Neural cell (in vitro differentiated cells): ENCODE measurements around the gene PTPRA. TPM values are rescaled to one million over a fixed set of nuclear protein-coding genes. Genes with fewer than 3 reads are reported as not detected.

ENCODE experiments used
- H2AFZ ChIP-seq: fragments of 200-600, 300-800 bp; sonication (generic), shearing (Covaris generic); 2 replicates; pipeline ENCODE4 v1.6.0; 2014; ENCODE audit warnings: low read depth, mild to moderate bottlenecking, antibody characterized with exemption, low read length, moderate library complexity
- H3F3A ChIP-seq: fragments of 200-600 bp; shearing (Covaris generic); 2 replicates; pipeline ENCODE4 v1.6.1; 2016; ENCODE audit warnings: mild to moderate bottlenecking, moderate library complexity, mixed read lengths, antibody characterized with exemption, low read length; ENCODE audit not compliant: insufficient read depth, poor library complexity, severe bottlenecking
- H3K27ac ChIP-seq: fragments of 200-600, 300-800 bp; sonication (generic), shearing (Covaris generic); 2 replicates; pipeline ENCODE4 v1.5.1; 2014; ENCODE audit warnings: mild to moderate bottlenecking, low read length, moderate library complexity
- H3K27me3 ChIP-seq: fragments of 300-800, 200-600 bp; sonication (generic), shearing (Covaris generic); 2 replicates; pipeline ENCODE4 v1.6.0; 2014; ENCODE audit warnings: mild to moderate bottlenecking, low read depth, low read length, moderate library complexity; ENCODE audit not compliant: insufficient read depth
- H3K36me3 ChIP-seq: fragments of 300-800, 200-600 bp; sonication (generic), shearing (Covaris generic); 2 replicates; pipeline ENCODE4 v1.5.1; 2014; ENCODE audit warnings: mild to moderate bottlenecking, antibody characterized with exemption, low read length, moderate library complexity; ENCODE audit not compliant: insufficient read depth
- H3K4me2 ChIP-seq: fragments of 300-800, 200-600 bp; sonication (generic), shearing (Covaris generic); 2 replicates; pipeline ENCODE4 v1.6.0; 2014; ENCODE audit warnings: mild to moderate bottlenecking, low read length
- H3K4me3 ChIP-seq: fragments of 300-800, 200-600 bp; sonication (generic), shearing (Covaris generic); 2 replicates; pipeline ENCODE4 v1.5.1; 2014; ENCODE audit warnings: mild to moderate bottlenecking, low read length, moderate library complexity
- H3K79me2 ChIP-seq: fragments of 200-600 bp; shearing (Covaris generic); replicated peaks from 2 replicates; pipeline ENCODE4 v1.6.0; 2014; ENCODE audit warnings: mild to moderate bottlenecking, low read length, moderate library complexity; ENCODE audit not compliant: insufficient read depth
- H3K9ac ChIP-seq: fragments of 300-800, 200-600 bp; sonication (generic), shearing (Covaris generic); 2 replicates; pipeline ENCODE4 v1.6.1; 2016; ENCODE audit warnings: mild to moderate bottlenecking, low read length, mixed read lengths
- H3K9me2 ChIP-seq: fragments of 200-600 bp; shearing (Covaris generic); 2 replicates; pipeline ENCODE4 v1.6.1; 2016; ENCODE audit warnings: mild to moderate bottlenecking, low read length, mixed read lengths; ENCODE audit not compliant: insufficient read depth
- H3K9me3 ChIP-seq: fragments of 200-600, 300-800 bp; sonication (generic), shearing (Covaris generic); 2 replicates; pipeline ENCODE4 v1.6.1; 2016; ENCODE audit warnings: mild to moderate bottlenecking, mixed run types, low read length, moderate library complexity, mixed read lengths
- H4K20me1 ChIP-seq: fragments of 200-600 bp; shearing (Covaris generic); 2 replicates; pipeline ENCODE4 v1.6.1; 2016; ENCODE audit warnings: mild to moderate bottlenecking, mixed run types; ENCODE audit not compliant: insufficient read depth
- EP300 ChIP-seq: fragments of 450-650 bp; conservative IDR thresholded peaks from 2 replicates; pipeline ENCODE4 v1.6.1; 2014; ENCODE audit warnings: antibody characterized with exemption, mild to moderate bottlenecking, moderate library complexity; ENCODE audit not compliant: poor library complexity, severe bottlenecking
- EZH2 ChIP-seq: fragments of 200-600, 300-800 bp; shearing (Covaris generic), sonication (generic); IDR thresholded peaks from 2 replicates; pipeline ENCODE4 v1.6.1; 2014; ENCODE audit warnings: antibody characterized with exemption, low read length, borderline replicate concordance, mild to moderate bottlenecking; ENCODE audit not compliant: insufficient read depth, poor library complexity, severe bottlenecking
- MXI1 ChIP-seq: fragments of 450-650 bp; conservative IDR thresholded peaks from 2 replicates; pipeline ENCODE4 v1.6.1; 2014; ENCODE audit warnings: antibody characterized with exemption, mild to moderate bottlenecking; ENCODE audit not compliant: poor library complexity, severe bottlenecking
- POLR2AphosphoS5 ChIP-seq: IDR thresholded peaks from 2 replicates; pipeline ENCODE4 v1.6.1; 2012
- RAD21 ChIP-seq: fragments of 450-650 bp; conservative IDR thresholded peaks from 2 replicates; pipeline ENCODE4 v1.6.1; 2014; ENCODE audit warnings: antibody characterized with exemption, mild to moderate bottlenecking, moderate library complexity
- SMC3 ChIP-seq: fragments of 450-650 bp; conservative IDR thresholded peaks from 2 replicates; pipeline ENCODE4 v1.6.1; 2014; ENCODE audit warnings: antibody characterized with exemption, mild to moderate bottlenecking, moderate library complexity; ENCODE audit not compliant: poor library complexity
- TAF1 ChIP-seq: IDR thresholded peaks from 2 replicates; pipeline ENCODE4 v1.6.1; 2012; ENCODE audit warnings: low read depth
- polyA plus RNA-seq: library from polyadenylated mRNA; depleted of rRNA; stranded (reverse); fragments of >200 nt; gene quantifications from 2 replicates; pipeline ENCODE4 v1.2.3, GENCODE V29; 2014
- TF ChIP-seq, protein P1 (sequence below): fragments of 450-650 bp; IDR thresholded peaks from 2 replicates; pipeline ENCODE4 v1.5.1; 2014; ENCODE audit warnings: antibody characterized with exemption, mild to moderate bottlenecking, moderate library complexity; ENCODE audit not compliant: poor library complexity, severe bottlenecking
- TF ChIP-seq, protein P2 (sequence below): IDR thresholded peaks from 2 replicates; pipeline ENCODE4 v1.6.1; 2012; ENCODE audit warnings: borderline replicate concordance

The PTPRA gene
- polyA plus RNA-seq, 1 donor from 2014 or later: 68.2 TPM

DNA sequence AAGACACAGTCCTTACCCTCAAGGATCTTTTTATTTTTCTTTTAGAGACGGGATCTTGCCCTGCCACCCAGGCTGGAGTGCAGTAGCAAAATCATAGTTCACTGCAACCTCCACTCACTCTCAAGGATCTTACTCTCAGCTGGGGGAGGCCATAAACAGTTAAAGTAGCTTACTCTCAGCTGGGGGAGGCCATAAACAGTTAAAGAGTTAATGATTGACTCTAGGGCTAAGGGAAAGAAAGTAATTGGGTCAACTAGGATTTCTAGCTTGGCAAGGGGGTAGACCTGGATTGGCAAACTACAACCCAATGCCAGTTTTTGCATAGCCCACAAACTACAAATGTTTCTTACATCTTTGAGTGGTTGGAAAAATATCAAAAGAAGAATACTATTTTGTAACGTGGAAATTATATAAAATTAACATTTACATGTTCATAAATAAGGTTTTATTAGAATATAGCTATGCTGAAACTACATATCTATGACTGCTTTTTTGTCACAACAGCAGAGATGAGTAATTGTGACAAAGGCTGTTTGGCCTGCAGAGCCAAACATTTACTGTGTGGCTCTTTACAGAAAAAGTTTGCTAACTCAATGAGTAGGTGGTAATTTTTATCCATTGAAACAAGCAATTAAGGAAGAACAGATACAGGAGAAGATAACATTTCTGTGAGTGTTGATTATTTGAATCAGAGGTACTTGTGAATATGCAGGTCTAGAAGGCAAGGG lies 46.4 kb downstream of the PTPRA start:
- H3K9ac ChIP-seq: no peak overlapping the region
- no peak overlapping the region for H2AFZ ChIP-seq
- H3K27me3 ChIP-seq: no peaks in the 10 kb centered on the region
- no peak overlapping the region for H3K4me3 ChIP-seq
- no peaks in the 10 kb centered on the region for H3K36me3 ChIP-seq
- TF ChIP-seq, protein P1, sequence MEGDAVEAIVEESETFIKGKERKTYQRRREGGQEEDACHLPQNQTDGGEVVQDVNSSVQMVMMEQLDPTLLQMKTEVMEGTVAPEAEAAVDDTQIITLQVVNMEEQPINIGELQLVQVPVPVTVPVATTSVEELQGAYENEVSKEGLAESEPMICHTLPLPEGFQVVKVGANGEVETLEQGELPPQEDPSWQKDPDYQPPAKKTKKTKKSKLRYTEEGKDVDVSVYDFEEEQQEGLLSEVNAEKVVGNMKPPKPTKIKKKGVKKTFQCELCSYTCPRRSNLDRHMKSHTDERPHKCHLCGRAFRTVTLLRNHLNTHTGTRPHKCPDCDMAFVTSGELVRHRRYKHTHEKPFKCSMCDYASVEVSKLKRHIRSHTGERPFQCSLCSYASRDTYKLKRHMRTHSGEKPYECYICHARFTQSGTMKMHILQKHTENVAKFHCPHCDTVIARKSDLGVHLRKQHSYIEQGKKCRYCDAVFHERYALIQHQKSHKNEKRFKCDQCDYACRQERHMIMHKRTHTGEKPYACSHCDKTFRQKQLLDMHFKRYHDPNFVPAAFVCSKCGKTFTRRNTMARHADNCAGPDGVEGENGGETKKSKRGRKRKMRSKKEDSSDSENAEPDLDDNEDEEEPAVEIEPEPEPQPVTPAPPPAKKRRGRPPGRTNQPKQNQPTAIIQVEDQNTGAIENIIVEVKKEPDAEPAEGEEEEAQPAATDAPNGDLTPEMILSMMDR: no peak
- no peak for TF ChIP-seq SMC3
- TF ChIP-seq, protein P2, sequence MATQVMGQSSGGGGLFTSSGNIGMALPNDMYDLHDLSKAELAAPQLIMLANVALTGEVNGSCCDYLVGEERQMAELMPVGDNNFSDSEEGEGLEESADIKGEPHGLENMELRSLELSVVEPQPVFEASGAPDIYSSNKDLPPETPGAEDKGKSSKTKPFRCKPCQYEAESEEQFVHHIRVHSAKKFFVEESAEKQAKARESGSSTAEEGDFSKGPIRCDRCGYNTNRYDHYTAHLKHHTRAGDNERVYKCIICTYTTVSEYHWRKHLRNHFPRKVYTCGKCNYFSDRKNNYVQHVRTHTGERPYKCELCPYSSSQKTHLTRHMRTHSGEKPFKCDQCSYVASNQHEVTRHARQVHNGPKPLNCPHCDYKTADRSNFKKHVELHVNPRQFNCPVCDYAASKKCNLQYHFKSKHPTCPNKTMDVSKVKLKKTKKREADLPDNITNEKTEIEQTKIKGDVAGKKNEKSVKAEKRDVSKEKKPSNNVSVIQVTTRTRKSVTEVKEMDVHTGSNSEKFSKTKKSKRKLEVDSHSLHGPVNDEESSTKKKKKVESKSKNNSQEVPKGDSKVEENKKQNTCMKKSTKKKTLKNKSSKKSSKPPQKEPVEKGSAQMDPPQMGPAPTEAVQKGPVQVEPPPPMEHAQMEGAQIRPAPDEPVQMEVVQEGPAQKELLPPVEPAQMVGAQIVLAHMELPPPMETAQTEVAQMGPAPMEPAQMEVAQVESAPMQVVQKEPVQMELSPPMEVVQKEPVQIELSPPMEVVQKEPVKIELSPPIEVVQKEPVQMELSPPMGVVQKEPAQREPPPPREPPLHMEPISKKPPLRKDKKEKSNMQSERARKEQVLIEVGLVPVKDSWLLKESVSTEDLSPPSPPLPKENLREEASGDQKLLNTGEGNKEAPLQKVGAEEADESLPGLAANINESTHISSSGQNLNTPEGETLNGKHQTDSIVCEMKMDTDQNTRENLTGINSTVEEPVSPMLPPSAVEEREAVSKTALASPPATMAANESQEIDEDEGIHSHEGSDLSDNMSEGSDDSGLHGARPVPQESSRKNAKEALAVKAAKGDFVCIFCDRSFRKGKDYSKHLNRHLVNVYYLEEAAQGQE: no peak
- no peak for TF ChIP-seq MXI1
- no peak for TF ChIP-seq POLR2AphosphoS5
- no peak for TF ChIP-seq EZH2
- TF ChIP-seq TAF1: no peak
- TF ChIP-seq EP300: no peak
- TF ChIP-seq RAD21: no peak
- H3K79me2 ChIP-seq: peaks cover 4% of the 10 kb centered on the region
- H3F3A ChIP-seq: no peaks in the 10 kb centered on the region
- no peaks in the 10 kb centered on the region for H4K20me1 ChIP-seq
- H3K27ac ChIP-seq: no peak overlapping the region
- peaks cover 4% of the 10 kb centered on the region for H3K9me3 ChIP-seq
- no peak overlapping the region for H3K4me2 ChIP-seq
- H3K9me2 ChIP-seq: no peaks in the 10 kb centered on the region

DNA sequence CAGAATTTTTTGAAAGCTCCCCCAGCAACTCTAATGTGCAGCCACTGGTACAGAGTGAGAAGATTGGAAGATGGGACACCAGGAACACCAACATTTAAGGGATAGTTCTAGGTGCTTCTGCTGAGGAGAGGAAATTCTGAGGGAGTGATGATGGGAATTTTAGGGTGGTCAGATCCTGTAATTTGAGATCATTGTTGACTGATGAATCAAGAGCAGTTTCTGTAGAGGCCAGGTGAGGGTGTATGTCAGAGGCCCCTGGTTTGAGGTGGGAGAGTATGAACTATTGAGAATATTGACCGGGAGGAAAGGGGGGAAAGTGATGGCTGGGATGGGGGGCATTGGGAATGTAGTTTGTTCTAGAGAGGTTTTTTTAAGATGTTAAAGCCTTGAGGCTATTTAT lies 47.2 kb downstream of the PTPRA start:
- Histone ChIP-seq H3K36me3 (no peaks in the 10 kb centered on the region), H3F3A (no peaks in the 10 kb centered on the region), H3K9ac (no peak overlapping the region), H3K27me3 (no peaks in the 10 kb centered on the region), H3K4me3 (no peak overlapping the region), H3K27ac (no peak overlapping the region), H3K9me3 (peaks cover 4% of the 10 kb centered on the region), H3K79me2 (peaks cover 4% of the 10 kb centered on the region), H4K20me1 (no peaks in the 10 kb centered on the region), H2AFZ (no peak overlapping the region), H3K9me2 (no peaks in the 10 kb centered on the region), H3K4me2 (no peak overlapping the region)
- TF ChIP-seq EP300 (no peak), RAD21 (no peak), MXI1 (no peak), SMC3 (no peak), TAF1 (no peak), EZH2 (no peak), POLR2AphosphoS5 (no peak)
- TF ChIP-seq, protein P1: no peak
- TF ChIP-seq, protein P2: no peak
